ENCODE results near the gene MBOAT1. TPM values are rescaled to one million over a fixed set of nuclear protein-coding genes. Genes with fewer than 3 reads are reported as not detected.
"Not testable (repeated sequence)": the region's sequence is repeated elsewhere in the genome, so short reads cannot be mapped to it uniquely, and the experiment has no call there.

MBOAT1 gene
- total RNA-seq: 37.9 TPM

- ATAC-seq (peak; percentile 98), DNase-seq (ENCODE audit: low spot score) (peak; percentile 95)
Observed at GRCh38 chr6:20212392-20213111, at the start of gene MBOAT1. Gene MBOAT1, minus strand, starts transcription at chr6:20212469. Its CDS starts 235 bp downstream, at chr6:20212234.

GRCh38 chr6:20261685-20262084 is 49.4 kb upstream of the MBOAT1 start:
- ATAC-seq (no peak), DNase-seq (ENCODE audit: low spot score) (no peak)
- intact Hi-C loops (cut with DNase I): no loop called here

More at GRCh38 chr6:20212392-20213111, at the start of gene MBOAT1:
- intact Hi-C loops (cut with DNase I): no loop called here

GRCh38 chr6:20260360-20260759 is 48.1 kb upstream of the MBOAT1 start:
- intact Hi-C loops (cut with DNase I): no loop called here
- DNase-seq (ENCODE audit: low spot score) (no peak), ATAC-seq (no peak)

- DNase-seq (ENCODE audit: low spot score) (no peak), ATAC-seq (no peak)
- intact Hi-C loops (cut with DNase I): no loop called here
Observed at GRCh38 chr6:20259316-20260049, 47.2 kb upstream of the MBOAT1 start.

- DNase-seq (ENCODE audit: low spot score): no peak
- intact Hi-C loops (cut with DNase I): no loop called here
- no peak for ATAC-seq
Observed at GRCh38 chr6:20255428-20255827, 43.2 kb upstream of the MBOAT1 start.

- ATAC-seq (no peak), DNase-seq (ENCODE audit: low spot score) (no peak)
- intact Hi-C loops (cut with DNase I): no loop called here
Observed at GRCh38 chr6:20254295-20254694, 42.0 kb upstream of the MBOAT1 start.

- intact Hi-C loops (cut with DNase I): no loop called here
- DNase-seq (ENCODE audit: low spot score) (no peak), ATAC-seq (no peak)
Observed at GRCh38 chr6:20253021-20253420, 40.8 kb upstream of the MBOAT1 start.

GRCh38 chr6:20252311-20252710 is 40.0 kb upstream of the MBOAT1 start:
- ATAC-seq: no peak
- no peak for DNase-seq (ENCODE audit: low spot score)
- intact Hi-C loops (cut with DNase I): no loop called here

GRCh38 chr6:20251525-20251924 is 39.3 kb upstream of the MBOAT1 start:
- DNase-seq (ENCODE audit: low spot score): no peak
- intact Hi-C loops (cut with DNase I): no loop called here
- ATAC-seq: no peak

GRCh38 chr6:20246125-20246524 is 33.9 kb upstream of the MBOAT1 start:
- intact Hi-C loops (cut with DNase I): no loop called here
- DNase-seq (ENCODE audit: low spot score) (no peak), ATAC-seq (no peak)

GRCh38 chr6:20244807-20245681 is 32.8 kb upstream of the MBOAT1 start:
- intact Hi-C loops (cut with DNase I); ATAC-seq; DNase-seq (ENCODE audit: low spot score): not testable (repeated sequence)

GRCh38 chr6:20243288-20243687 is 31.0 kb upstream of the MBOAT1 start:
- no peak for DNase-seq (ENCODE audit: low spot score)
- intact Hi-C loops (cut with DNase I): no loop called here
- ATAC-seq: no peak

- intact Hi-C loops (cut with DNase I): no loop called here
- DNase-seq (ENCODE audit: low spot score) (no peak), ATAC-seq (no peak)
Observed at GRCh38 chr6:20242397-20242796, 30.1 kb upstream of the MBOAT1 start.

GRCh38 chr6:20241102-20241501 is 28.8 kb upstream of the MBOAT1 start:
- ATAC-seq: no peak
- intact Hi-C loops (cut with DNase I): no loop called here

GRCh38 chr6:20238688-20239587 is 26.7 kb upstream of the MBOAT1 start:
- intact Hi-C loops (cut with DNase I): no loop called here
- ATAC-seq: no peak
- DNase-seq (ENCODE audit: low spot score): no peak

More at GRCh38 chr6:20241102-20241501, 28.8 kb upstream of the MBOAT1 start:
- no peak for DNase-seq (ENCODE audit: low spot score)

GRCh38 chr6:20237677-20238460 is 25.6 kb upstream of the MBOAT1 start:
- intact Hi-C loops (cut with DNase I): no loop called here
- no peak for ATAC-seq
- no peak for DNase-seq (ENCODE audit: low spot score)

- DNase-seq (ENCODE audit: low spot score) (no peak), ATAC-seq (no peak)
- intact Hi-C loops (cut with DNase I): no loop called here
Observed at GRCh38 chr6:20236909-20237600, 24.8 kb upstream of the MBOAT1 start.
